GM12801 (cell line): Measurements from ENCODE around the gene TMEM271.

Source experiments
- TF ChIP-seq, protein P1 (sequence below): IDR thresholded peaks from one replicate; pipeline ENCODE4 v1.5.1; 2011; ENCODE audit warnings: control low read depth; ENCODE audit not compliant: insufficient read length; ENCODE audit errors: extremely low read depth

Gene TMEM271

DNA sequence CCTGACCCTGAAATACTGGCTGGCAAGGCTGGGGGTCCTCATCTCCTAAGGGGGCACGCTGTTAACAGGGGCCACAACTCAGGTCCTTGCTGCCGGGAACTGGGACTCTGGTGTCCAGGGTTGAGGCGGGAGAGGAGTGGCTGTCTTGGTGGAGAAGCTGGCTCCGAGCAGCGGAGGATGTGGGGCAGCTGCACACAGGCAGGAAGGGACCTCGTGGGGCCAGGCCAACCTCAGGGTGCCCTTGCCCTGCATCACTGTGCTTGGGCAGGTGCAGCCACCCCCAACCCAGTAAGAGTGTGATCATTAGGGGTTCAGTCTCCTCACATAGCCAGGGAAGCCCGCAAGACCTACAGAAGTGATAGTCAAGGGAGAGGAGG is 36.6 kb upstream of the TMEM271 start:
- TF ChIP-seq, protein P1, sequence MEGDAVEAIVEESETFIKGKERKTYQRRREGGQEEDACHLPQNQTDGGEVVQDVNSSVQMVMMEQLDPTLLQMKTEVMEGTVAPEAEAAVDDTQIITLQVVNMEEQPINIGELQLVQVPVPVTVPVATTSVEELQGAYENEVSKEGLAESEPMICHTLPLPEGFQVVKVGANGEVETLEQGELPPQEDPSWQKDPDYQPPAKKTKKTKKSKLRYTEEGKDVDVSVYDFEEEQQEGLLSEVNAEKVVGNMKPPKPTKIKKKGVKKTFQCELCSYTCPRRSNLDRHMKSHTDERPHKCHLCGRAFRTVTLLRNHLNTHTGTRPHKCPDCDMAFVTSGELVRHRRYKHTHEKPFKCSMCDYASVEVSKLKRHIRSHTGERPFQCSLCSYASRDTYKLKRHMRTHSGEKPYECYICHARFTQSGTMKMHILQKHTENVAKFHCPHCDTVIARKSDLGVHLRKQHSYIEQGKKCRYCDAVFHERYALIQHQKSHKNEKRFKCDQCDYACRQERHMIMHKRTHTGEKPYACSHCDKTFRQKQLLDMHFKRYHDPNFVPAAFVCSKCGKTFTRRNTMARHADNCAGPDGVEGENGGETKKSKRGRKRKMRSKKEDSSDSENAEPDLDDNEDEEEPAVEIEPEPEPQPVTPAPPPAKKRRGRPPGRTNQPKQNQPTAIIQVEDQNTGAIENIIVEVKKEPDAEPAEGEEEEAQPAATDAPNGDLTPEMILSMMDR = no peak

- TF ChIP-seq, protein P1 = no peak
Measured at GRCh38 chr4:612052-612748, 36.1 kb upstream of the TMEM271 start.

GRCh38 chr4:610411-611261 is 34.5 kb upstream of the TMEM271 start:
- TF ChIP-seq, protein P1 = no peak

GRCh38 chr4:609400-610050 is 33.4 kb upstream of the TMEM271 start:
- TF ChIP-seq, protein P1 = no peak

GRCh38 chr4:608236-608635 is 32.1 kb upstream of the TMEM271 start:
- TF ChIP-seq, protein P1 = no peak

GRCh38 chr4:605702-606425 is 29.8 kb upstream of the TMEM271 start:
- TF ChIP-seq, protein P1 = no peak

- TF ChIP-seq, protein P1 = no peak
Measured at GRCh38 chr4:604131-604530, 28.0 kb upstream of the TMEM271 start.
